Suppressor macrophage (primary cell): ENCODE measurements around the gene FAM90A26.
"Not testable (repeated sequence)": the region's sequence is repeated elsewhere in the genome, so short reads cannot be mapped to it uniquely, and the experiment has no call there.

Experiments
- DNase-seq, 4 experiments: peaks; one replicate each; pipeline ENCODE4 v3.0.0-alpha.2; 2020 to 2022
- total RNA-seq, 17 experiments: gene quantifications; one replicate each; lab custom pipeline; 2026; ENCODE audit warnings: mixed read lengths in 6 of 17, inconsistent platforms in 3 of 17; lab: John Stamatoyannopoulos, UW

FAM90A26 gene, protein sequence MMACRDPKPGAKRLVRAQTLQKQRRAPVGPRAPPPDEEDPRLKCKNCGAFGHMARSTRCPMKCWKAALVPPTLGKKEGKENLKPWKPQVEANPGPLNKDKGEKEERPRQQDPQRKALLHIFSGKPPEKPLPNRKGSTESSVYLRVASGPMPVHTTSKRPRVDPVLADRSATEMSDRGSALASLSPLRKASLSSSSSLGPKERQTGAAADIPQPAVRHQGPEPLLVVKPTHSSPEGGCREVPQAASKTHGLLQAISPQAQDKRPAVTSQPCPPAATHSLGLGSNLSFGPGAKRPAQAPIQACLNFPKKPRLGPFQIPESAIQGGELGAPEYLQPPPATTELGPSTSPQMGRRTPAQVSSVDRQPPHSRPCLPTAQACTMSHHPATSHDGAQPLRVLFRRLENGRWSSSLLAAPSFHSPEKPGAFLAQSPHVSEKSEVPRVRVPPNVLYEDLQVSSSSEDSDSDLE
- total RNA-seq, result 0 reads per million in 17 experiments

DNA sequence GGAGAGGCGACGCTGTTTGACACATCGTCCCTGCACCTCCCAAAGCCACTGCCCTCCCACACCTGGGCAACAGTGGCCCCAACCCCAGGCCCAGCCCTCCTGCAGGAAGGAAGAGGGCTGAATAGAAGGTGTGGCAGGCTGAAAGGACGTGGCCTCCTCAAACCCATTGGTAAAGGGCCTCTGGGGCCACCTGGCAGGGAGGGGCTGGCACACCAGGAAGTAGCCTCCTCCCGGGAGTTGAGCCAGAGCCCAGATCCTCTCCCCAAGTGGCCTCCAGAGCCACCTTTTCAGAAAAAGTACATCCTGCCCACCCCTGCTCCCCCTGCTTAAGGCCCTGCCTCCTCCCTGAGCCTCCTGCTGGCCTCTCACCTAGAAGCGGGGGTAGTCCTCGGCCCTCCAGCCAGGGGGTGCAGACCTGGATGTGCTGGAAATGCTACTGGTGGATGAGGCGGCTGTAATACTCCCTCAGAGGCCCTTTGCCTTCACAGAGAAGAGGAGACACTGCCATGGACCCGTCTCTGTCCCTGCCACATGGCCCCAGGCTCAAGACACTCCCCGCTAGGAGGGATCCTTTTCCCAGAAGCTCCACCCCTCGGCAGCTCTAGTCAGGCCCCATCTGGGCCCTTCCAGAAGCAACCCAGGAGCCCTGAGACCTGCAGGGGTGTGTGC, at the start of gene FAM90A26:
FAM90A26 (plus strand) TSS at position 619 of the 669 bp plus-strand sequence. CDS start 2,764 bp downstream, outside the sequence.
- not testable (repeated sequence) for DNase-seq

DNA sequence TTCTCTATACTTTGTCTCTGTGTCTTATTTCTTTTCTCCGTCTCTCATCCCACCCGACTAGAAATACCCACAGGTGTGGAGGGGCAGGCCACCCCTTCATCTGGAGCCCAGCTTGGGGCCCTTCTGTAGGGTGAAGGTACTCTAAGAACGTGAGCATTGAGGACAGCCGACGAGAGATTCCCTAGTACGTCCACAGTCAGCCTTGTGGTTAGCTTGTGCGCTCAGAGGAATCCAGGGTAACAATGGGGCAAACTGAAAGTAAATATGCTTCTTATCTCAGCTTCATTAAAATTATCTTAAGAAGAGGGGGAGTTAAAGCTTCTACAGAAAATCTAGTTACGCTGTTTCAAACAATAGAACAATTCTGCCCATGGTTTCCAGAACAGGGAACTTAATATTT, 47.5 kb upstream of the FAM90A26 start:
- DNase-seq, result not testable (repeated sequence)

DNA sequence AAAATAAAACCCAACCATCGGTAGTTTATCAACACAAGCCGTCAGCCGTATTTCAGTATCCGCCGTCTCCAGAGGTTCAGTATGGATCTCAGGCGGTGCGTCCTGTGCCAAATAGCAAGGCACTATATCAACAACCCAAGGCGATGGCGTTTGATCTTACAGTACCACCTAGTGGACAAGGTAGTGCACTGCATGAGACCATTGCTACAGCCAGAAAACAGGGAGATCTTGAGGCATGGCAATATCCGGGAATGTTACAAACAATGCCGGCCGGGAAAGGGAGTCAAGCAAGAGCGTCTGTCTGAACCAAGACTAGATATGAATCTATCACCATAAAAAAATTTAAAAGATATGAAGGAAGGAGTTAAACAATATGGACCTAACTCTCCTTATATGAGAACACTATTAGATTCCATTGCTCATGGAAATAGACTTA, 46.6 kb upstream of the FAM90A26 start:
- peak; percentile 37 to 55 (median 48) for DNase-seq

DNA sequence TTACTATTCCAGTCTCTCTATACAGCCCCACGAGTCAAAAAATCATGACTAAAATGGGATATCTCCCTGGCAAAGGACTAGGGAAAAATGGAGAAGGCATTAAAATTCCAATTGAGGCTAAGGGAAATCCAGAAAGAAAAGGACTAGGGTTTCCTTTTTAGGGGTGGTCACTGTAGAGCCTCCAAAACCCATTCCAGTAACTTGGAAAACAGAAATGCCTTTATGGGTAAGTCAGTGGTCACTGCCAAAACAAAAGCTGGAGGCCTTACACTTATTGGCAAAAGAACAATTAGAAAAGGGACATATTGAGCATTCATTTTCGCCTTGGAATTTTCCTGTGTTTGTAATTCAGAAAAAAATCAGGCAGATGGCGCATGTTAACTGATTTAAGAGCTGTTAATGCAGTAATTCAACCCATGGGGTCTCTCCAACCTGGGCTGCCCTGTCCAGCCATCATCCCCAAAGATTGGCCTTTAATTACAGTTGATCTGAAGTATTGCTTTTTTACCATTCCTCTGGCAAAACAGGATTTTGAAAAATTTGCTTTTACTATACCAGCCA, 44.5 kb upstream of the FAM90A26 start:
- DNase-seq, result not testable (repeated sequence)

DNA sequence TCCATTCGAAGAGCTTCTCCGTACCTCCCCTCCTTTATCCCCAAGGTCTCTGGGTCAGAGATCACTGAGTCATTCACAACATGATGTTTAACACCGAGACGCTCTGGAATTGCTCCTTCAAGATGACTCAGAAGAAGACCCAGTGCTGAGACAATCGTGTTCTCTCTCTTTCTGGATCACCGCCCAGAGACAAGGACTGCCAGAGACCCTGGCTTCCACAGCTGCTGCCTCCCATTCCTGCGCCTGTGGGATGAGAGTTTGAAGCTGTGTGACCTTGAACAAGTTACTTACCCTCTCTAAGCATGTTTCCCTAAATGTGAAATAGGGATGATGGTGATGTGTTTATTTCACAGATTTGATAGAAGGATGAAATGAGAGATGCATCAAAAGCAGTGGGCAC, 38.8 kb upstream of the FAM90A26 start:
- DNase-seq, result not testable (repeated sequence)

DNA sequence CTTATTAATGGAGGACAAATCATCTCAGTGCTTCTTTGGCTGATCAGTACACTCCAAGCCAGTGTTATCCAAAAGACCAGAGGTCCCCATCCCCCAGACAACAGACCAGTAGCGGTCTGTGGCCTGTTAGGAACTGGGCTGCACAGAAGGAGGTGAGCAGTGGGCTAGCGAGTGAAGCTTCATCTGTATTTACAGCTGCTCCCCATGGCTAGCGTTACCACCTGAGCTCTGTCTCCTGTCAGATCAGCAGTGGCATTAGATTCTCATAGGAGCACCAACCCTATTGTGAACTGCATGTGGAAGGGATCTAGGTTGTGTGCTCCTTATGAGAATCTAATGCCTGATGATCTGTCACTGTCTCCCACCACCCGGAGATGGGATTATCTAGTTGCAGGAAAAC, 37.4 kb upstream of the FAM90A26 start:
- not testable (repeated sequence) for DNase-seq

DNA sequence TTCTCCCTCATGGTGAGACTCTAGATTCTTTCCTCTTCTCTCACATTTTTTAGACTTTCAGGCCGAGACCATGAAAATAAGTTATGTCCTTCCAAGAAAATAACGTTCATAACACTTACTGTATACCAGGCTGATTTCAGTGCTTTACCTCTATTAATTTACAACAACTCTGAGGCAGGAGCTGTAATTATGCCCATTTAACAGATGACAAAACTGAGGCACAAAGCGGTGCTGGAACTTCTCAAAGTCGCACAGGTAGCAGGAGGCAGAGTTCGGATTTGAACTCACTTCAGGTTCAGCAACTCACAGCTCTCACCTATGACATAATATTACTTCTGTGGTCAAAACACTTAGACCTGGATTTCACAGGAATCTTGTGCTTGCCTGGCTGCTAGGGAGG, 36.2 kb upstream of the FAM90A26 start:
- DNase-seq, result not testable (repeated sequence)

DNA sequence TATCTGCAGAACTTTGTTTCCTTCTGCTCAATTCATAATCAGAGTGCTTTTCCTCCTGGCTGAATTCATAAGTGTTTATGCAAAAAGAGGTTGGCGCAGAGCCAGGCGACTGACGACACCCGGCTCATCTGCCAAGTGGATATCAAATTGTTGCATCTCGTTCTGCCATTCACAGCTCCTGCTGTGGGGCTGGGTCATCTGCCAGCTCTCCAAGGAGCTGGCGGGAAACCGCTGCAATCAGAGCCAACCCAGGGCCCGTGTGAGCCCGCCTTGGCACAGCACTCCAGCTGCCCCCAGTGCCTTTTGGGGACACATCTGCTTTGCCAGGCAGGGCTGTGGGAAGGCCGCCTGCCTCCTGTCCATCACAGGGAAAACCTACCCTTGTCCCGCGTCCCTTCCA, 35.7 kb upstream of the FAM90A26 start:
- not testable (repeated sequence) for DNase-seq

DNA sequence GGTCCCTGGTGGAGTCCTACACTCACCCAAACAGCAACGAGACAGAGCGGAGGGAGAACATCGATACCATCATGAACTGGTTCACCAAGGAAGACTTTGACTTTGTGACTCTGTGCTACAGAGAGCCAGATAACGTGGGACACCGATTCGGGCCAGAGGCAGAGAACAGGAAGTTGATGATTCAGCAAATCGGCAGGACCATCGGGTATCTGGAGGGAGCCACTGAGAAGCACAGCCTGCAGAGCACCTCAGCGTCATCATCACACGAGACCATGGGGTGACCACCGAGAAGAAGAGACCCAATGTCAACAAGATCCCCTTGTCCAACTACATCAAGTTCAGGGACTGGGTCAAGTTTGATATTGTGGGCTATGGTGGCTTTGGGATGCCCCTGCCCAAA, 29.2 kb upstream of the FAM90A26 start:
- DNase-seq, result not testable (repeated sequence)

DNA sequence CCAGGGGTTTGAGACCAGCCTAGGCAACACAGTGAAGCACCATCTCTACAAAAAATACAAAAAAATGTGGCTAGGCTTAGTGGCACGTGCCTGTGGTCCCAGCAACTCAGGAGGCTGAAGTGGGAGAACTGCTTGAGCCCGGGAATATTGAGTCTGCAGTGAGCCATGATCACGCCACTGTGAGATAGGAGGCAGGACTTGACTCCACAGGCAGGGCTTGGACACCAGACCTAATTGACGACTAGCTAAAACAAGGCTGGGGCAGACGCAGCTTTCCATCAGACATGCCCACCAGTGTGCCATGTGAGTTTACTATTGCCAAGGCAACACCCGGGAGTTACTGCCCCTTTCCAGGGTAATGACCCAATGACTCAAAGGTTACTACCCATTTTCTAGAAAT, 27.4 kb upstream of the FAM90A26 start:
- DNase-seq, result not testable (repeated sequence)

DNA sequence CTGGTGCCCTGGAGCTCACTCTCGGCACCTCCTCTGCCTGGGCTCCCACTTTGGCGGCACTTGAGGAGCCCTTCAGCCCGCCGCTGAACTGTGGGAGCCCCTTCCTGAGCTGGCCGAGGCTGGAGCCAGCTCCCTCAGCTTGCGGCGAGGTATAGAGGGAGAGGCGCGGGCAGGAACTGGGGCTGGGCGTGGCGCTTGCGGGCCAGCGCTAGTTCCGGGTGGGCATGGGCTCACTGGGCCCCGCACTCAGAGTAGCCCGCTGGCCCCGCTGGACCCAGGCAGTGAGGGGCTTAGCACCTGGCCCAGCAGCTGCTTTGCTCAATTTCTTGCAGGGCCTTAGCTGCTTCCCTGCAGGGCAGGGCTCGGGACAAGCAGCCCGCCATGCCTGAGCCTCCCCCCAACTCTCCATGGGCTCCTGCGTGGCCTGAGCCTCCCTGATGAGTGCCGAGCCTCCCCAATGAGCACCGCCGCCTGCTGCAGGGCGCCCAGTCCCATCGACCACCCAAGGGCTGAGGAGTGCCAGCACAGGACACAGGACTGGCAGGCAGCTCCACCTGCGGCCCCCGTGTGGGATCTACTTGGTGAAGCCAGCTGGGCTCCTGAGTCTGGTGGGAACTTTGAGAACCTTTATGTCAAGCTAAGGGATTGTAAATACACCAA, 26.7 kb upstream of the FAM90A26 start:
- no peak for DNase-seq

DNA sequence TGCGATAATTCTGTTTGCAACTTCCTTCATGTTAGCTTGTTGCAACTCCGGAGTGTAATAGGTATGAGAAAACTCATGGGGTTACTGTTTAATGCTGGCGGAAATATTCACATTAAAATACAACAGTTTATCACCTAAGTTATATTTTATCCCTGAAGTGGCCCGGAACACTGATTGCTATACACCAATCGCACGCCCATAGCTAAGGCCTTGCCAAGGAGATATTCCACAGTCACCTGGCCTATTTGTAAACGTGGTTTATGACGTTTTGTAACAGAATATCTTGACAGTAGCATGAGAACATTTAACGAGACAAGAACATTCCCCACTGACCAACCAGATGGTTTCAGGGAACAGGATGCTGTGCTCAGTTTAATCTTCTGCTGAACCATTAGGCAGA, 23.2 kb upstream of the FAM90A26 start:
- DNase-seq, result no peak

DNA sequence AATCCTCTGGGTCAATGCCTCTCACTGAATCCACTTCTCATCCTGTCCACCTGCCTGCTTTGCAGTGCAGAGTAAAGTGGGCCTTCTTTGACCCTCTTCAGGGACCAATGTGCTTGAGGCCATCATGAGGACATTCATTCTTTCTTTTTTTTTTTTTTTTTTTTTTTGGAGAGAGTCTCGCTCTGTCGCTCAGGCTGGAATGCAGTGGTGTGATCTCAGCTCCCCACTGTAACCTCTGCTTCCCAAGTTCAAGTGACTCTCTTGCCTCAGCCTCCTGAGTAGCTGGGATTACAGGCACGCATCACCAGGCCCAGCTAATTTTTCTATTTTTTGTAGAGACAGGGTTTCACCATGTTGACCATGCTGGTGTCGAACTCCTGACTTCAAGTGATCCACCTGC, 22.8 kb upstream of the FAM90A26 start:
- DNase-seq, result not testable (repeated sequence)

DNA sequence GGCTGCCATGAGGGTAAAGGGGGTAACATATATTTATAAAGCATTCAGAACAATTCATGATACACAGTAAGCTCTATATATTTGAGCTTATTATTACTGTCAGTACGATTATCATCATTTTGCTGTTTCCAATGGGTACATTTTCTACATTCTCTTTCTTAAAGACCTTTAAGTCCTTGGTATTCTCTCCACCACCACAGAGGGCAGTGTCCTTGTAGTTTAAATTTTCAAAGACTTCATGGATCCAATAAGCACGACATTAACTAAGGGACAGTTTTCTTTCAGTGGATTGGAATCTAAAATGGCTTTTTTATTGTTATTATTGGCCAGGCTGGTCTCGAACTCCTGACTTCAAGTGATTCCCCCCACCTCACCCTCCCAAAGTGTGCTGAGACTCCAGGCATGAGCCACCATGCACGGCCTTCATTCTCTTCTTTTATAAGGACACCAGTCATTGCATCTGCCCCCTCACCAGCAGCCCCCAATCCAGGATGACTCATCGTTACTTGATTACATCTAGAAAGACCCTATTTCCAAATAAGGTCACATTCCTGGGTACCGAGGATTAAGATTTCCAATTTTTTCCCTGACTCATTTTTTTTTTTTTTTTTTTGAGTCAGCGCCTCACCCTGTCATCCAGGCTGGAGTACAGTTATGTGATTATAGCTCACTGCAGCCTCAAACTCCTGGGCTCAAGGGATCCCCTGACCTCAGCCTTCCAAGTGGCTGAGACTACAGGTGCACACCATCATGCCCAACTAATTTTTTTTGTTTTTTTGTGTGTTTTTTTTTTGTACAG, 21.4 kb upstream of the FAM90A26 start:
- peak in 1 of 4 experiments; percentile 5 for DNase-seq

DNA sequence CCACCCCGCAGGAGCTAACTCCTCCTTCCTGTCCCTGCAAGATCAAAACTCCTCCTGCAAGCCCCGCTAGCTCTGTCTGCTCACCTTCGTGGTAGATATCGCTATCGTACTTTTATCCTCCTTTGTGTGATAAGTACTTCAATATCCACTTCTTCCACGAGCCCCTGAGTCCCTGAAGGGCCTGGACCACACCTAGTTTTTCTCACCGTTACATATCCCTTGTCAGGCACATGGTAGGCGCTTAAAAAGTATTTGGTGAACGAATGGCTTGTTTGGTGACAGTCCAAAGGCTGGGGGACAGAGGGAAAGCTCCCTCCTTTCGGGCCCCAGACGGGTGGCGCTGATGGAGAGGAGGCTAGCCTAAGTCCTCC, 18.4 kb upstream of the FAM90A26 start:
- DNase-seq, result peak in 1 of 4 experiments; percentile 0

DNA sequence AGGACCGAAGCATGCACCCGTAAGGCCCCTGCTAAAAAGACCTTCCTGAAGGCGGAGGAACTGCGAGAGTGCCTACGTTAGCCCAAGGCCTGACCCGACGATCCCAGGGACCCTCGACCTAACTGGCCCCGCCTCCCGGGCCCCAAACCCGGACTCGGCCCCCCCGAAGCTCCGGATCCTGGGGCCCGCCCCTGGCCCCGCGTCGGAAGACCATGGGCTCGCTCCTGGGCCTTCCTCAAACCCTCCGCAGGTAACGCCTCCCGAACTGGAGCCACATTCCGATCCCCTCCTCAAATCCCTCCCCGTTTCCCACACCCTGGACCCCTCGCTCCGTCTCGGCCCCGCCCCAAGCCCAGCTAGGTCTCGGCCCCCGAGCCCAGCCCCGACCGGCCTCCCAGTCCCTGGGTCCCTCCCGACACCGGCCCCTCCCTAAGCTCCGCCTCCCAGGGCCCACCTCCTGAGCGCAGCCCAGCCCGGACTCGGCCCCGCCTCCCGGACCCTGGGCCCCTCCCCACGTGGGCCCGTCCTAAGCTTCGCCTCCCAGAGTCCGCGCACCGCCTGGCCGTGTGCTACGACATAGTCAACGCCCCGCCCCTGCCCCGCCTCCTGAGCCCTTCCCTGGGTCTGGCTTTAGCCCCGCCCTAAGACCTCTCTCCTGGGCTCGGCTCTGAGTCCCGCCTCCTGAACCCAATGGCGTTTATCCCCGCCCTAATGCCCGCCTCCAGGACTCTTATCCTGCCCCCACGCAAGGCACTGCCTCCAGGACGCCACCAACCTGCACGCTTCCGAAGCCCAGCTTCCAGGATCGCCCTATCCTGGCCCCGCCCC, 17.8 kb upstream of the FAM90A26 start:
- peak; percentile 97 to 98 (median 98) for DNase-seq

DNA sequence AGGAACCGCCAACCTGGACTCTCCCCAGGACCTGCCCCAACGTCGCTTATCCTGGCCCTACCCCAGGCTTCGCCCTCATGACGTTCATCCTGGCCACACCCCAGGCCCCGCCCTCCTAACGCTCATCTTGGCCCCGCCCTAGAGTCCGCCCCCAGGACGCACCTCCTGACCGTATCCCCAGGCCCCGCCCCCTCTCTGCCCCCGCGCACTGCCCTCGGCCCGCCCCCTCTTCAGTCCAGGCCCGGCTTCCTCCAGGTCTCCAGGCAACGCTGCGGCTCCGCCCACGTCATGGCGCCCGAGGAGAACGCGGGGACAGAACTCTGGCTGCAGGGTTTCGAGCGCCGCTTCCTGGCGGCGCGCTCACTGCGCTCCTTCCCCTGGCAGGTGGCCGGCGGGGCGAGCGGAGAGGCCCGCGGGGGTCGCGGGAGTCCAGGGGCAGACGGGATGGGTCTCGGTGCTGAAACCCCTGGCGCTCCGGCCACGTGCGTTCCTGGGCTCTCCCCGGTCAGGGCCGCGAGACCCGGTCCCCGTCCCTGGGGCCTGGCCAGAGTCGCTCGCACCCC, 17.1 kb upstream of the FAM90A26 start:
- peak; percentile 97 to 98 (median 98) for DNase-seq

DNA sequence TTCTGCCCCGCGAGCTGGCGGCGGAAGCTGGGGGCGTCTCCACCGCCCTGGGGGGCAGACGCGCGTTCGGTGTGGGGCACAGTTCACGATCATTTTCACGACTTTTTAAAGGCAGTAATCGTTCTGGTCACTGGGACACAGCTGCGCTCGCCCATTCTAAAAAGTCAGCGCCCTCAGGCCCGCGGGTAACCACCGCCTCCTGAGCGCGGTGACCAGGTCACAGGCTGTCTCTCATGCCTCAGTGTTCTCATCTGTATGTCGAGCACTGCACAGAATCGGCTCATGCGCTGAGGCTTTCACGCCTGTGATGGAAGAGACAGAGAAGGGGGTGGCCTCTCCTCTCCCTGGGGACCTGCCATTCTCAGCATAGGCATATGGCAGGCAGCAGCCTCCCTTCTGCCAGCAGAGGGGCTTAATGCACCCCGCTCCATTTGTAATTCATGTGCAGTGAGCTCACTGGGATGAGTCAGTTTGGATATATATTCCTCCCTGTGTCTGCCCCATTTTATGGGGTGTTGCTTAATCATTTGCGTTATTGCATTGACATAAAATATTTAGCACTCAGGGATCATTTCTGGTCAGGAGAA, 16.5 kb upstream of the FAM90A26 start:
- peak; percentile 6 to 37 (median 10) for DNase-seq

DNA sequence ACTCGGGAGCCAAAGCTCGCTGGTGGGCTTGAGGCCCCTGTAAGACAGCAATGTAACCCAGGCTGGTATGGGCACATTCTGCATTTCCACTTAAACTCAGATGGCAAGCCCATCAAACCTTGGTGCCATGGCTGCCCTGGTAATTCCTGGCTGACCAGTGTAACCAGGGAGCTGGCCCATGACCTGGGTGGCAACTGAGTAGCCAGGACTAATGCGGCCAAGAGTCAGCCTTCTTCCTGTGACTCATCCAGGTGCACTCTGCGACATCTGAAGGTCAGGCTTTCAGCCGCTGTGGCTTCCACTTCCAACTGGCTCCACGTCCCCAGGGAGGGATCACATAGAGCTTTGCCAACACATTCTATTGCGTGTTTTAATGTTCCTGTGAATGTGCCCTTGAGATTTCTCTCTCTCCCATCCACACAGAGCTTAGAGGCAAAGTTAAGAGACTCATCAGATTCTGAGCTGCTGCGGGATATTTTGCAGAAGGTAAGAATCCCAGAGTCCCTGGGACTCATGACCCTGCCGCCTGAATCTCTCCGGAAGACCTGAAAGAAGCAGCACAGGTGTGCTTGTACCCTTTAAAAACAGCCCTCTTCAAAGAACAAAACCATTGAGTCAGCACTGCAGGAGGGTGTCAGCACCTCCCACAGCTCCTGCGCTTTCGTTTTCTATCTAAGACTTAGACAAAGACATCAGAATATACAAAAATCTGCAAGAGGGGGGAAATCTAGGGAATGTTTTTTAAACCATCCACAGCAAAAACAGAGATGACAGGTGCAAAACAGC, 14.9 kb upstream of the FAM90A26 start:
- not testable (repeated sequence) for DNase-seq
